Ovary (tissue), 3 donors: ENCODE measurements around the gene MYO1B.

Source experiments
- CTCF ChIP-seq, 3 donors: fragments of 450-650 bp in 2 of 3; fragments of 200-600 bp in 1 of 3; IDR thresholded peaks; one replicate each; pipeline versions ENCODE4 v1.5.1 to v1.8.0; 2016 to 2022; ENCODE audit warnings: antibody characterized with exemption in 3 of 3, mild to moderate bottlenecking in 1 of 3
- EP300 ChIP-seq: sonication (generic); formaldehyde crosslinking; IDR thresholded peaks from one replicate; pipeline ENCODE4 v1.6.1; 2017; ENCODE audit warnings: antibody characterized with exemption
- donor health status: DM: no; HTN: no; CAD: no.

GRCh38 chr2:191226196-191226595 is 19.0 kb upstream of the MYO1B start:
- TF ChIP-seq CTCF (IDR thresholded peaks at IDR 0.05), result no peak
- no peak for TF ChIP-seq EP300
